Panc1 (cell line): ENCODE measurements around the gene ZNF783. TPM values are rescaled to one million over a fixed set of nuclear protein-coding genes. Genes with fewer than 3 reads are reported as not detected.

Experiments
- ATAC-seq: fragments of 200-7000 bp; cut with Tn5 transposase; 2 replicates; pipeline ENCODE4 v1.9.1; 2020; ENCODE audit warnings: mild to moderate bottlenecking, moderate library complexity
- BruUV-seq: library from RNA; stranded (reverse); fragments of 400-500 nt; replicated peaks from 2 replicates; lab custom pipeline; 2021; lab: Mats Ljungman, UMichigan
- CTCF ChIA-PET: fragments of 300-600 bp; sonication (Branson Sonifier 250); formaldehyde crosslinking; loops from one replicate; lab custom pipeline; 2022; ENCODE audit warnings: antibody characterized with exemption; lab: Charles Lee
- POLR2A ChIA-PET: fragments of 300-600 bp; sonication (Branson Sonifier 250); formaldehyde crosslinking; loops from one replicate; lab custom pipeline; 2022; ENCODE audit warnings: antibody characterized with exemption; lab: Charles Lee
- DNase-seq: peaks from one replicate; pipeline ENCODE4 v3.0.0-alpha.2; 2010; ENCODE audit warnings: low read depth, low spot score
- H3K27ac ChIP-seq: 2 replicates; pipeline ENCODE4 v1.5.1; 2011; ENCODE audit warnings: mild to moderate bottlenecking, low read length, inconsistent platforms
- H3K27me3 ChIP-seq: fragments of 200-500 bp; sonication (Bioruptor generic); 2 replicates; pipeline ENCODE4 v1.6.0; 2014; ENCODE audit warnings: low read length, inconsistent platforms; ENCODE audit not compliant: control insufficient read depth, insufficient read depth
- H3K36me3 ChIP-seq: fragments of 200-500 bp; sonication (Bioruptor generic); 2 replicates; pipeline ENCODE4 v1.5.1; 2014; ENCODE audit warnings: inconsistent platforms, mild to moderate bottlenecking, low read length, moderate library complexity; ENCODE audit not compliant: control insufficient read depth, insufficient read depth
- H3K4me1 ChIP-seq: 2 replicates; pipeline ENCODE4 v1.5.1; 2011; ENCODE audit warnings: inconsistent platforms, mild to moderate bottlenecking, low read length, moderate library complexity; ENCODE audit not compliant: control insufficient read depth, insufficient read depth
- H3K4me3 ChIP-seq, 2 experiments: 2 replicates each; pipeline ENCODE4 v1.5.1; 2011 to 2012; ENCODE audit warnings: low read depth in 2 of 2, low read length in 2 of 2, mild to moderate bottlenecking in 2 of 2, inconsistent platforms in 1 of 2, moderate library complexity in 1 of 2
- H3K9me3 ChIP-seq: fragments of 200-500 bp; sonication (Bioruptor generic); 2 replicates; pipeline ENCODE4 v1.5.1; 2014; ENCODE audit warnings: low read depth, mild to moderate bottlenecking, inconsistent platforms, low read length, moderate library complexity; ENCODE audit not compliant: control insufficient read depth, insufficient read depth
- CTCF ChIP-seq: fragments of 450-650 bp; IDR thresholded peaks from 2 replicates; pipeline ENCODE4 v1.5.1; 2017; ENCODE audit warnings: mild to moderate bottlenecking
- POLR2AphosphoS5 ChIP-seq: IDR thresholded peaks from 2 replicates; pipeline ENCODE4 v1.6.1; 2012; ENCODE audit warnings: mild to moderate bottlenecking, low read depth, low read length, moderate library complexity
- SIN3A ChIP-seq: IDR thresholded peaks from 2 replicates; pipeline ENCODE4 v1.6.1; 2012; ENCODE audit warnings: low read depth, mild to moderate bottlenecking, low read length, moderate library complexity, borderline replicate concordance; ENCODE audit not compliant: insufficient read depth
- TCF7L2 ChIP-seq: IDR thresholded peaks from 2 replicates; pipeline ENCODE4 v1.6.1; 2011; ENCODE audit warnings: mild to moderate bottlenecking, low read depth, low read length, inconsistent platforms
- in situ Hi-C: cut with HindIII; loops from 2 replicates; pipeline ENCODE4 v1.10.0; 2016; ENCODE audit warnings: low sequenced_read_pairs, low pct_unique_long_range_greater_than_20kb
- intact Hi-C: fragments of 100-400 bp; cut with micrococcal nuclease; formaldehyde crosslinking; loops from one replicate; pipeline ENCODE4 v1.10.0; 2022; ENCODE audit not compliant: unreplicated experiment
- total RNA-seq: library from RNA; stranded (reverse); gene quantifications from one replicate; pipeline ENCODE4 v1.2.1, GENCODE V29; 2021; ENCODE audit not compliant: unreplicated experiment
- TF ChIP-seq, protein P1 (sequence below), 2 experiments: IDR thresholded peaks; 2 replicates each; pipeline ENCODE4 v1.6.1; 2011 to 2012; ENCODE audit warnings: low read depth in 2 of 2, control low read depth in 1 of 2, low read length in 1 of 2, mild to moderate bottlenecking in 1 of 2, moderate library complexity in 1 of 2; ENCODE audit not compliant: insufficient read depth in 1 of 2

The ZNF783 gene
- total RNA-seq, 1 experiment from 2014 or later = 16.6 TPM

GRCh38 chr7:149294634-149295480 is 32.9 kb downstream of the ZNF783 start:
- Histone ChIP-seq H3K27ac (no peak overlapping the region), H3K36me3 (no peaks in the 10 kb centered on the region), H3K27me3 (no peaks in the 10 kb centered on the region), H3K4me3 (no peak overlapping the region), H3K9me3 (no peaks in the 10 kb centered on the region), H3K4me1 (no peaks in the 10 kb centered on the region)
- POLR2A ChIA-PET = no interaction called here
- ATAC-seq = no peak
- intact Hi-C loops (no loop called here), in situ Hi-C loops (no loop called here)
- TF ChIP-seq CTCF (no peak), POLR2AphosphoS5 (no peak), TCF7L2 (no peak), SIN3A (no peak)
- TF ChIP-seq, protein P1, sequence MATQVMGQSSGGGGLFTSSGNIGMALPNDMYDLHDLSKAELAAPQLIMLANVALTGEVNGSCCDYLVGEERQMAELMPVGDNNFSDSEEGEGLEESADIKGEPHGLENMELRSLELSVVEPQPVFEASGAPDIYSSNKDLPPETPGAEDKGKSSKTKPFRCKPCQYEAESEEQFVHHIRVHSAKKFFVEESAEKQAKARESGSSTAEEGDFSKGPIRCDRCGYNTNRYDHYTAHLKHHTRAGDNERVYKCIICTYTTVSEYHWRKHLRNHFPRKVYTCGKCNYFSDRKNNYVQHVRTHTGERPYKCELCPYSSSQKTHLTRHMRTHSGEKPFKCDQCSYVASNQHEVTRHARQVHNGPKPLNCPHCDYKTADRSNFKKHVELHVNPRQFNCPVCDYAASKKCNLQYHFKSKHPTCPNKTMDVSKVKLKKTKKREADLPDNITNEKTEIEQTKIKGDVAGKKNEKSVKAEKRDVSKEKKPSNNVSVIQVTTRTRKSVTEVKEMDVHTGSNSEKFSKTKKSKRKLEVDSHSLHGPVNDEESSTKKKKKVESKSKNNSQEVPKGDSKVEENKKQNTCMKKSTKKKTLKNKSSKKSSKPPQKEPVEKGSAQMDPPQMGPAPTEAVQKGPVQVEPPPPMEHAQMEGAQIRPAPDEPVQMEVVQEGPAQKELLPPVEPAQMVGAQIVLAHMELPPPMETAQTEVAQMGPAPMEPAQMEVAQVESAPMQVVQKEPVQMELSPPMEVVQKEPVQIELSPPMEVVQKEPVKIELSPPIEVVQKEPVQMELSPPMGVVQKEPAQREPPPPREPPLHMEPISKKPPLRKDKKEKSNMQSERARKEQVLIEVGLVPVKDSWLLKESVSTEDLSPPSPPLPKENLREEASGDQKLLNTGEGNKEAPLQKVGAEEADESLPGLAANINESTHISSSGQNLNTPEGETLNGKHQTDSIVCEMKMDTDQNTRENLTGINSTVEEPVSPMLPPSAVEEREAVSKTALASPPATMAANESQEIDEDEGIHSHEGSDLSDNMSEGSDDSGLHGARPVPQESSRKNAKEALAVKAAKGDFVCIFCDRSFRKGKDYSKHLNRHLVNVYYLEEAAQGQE (IDR thresholded peaks at IDR 0.05; ENCODE audit: insufficient read depth in 1 of 2, low read depth in 2 of 2, low read length in 1 of 2) = no peak
- no peak for DNase-seq
- CTCF ChIA-PET = no interaction called here
- no TSS peak for BruUV-seq

DNA sequence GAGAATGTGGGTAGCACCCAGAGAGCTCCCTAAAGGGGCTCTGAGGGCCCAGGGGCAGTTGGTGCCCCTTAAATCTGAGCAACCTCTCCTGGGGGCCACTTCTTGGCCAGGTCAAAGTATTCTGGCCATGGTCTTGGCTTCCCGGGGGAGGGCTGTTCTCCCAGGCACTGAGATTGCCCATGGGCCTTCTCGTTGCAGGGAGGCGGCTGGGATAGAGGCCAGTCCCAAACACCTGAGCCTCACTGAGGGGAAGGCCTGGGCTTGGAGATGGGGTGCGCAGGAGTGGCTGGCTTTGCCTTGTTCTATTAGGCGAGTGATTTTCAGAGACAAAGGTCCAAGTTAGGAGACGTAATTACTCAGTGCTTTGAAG is 33.5 kb downstream of the ZNF783 start:
- no TSS peak for BruUV-seq
- H3K9me3 ChIP-seq = no peaks in the 10 kb centered on the region
- intact Hi-C loops = no loop called here
- DNase-seq = no peak
- in situ Hi-C loops = no loop called here
- no peak overlapping the region for H3K27ac ChIP-seq
- no peaks in the 10 kb centered on the region for H3K27me3 ChIP-seq
- no peaks in the 10 kb centered on the region for H3K4me1 ChIP-seq
- H3K4me3 ChIP-seq = no peak overlapping the region
- TF ChIP-seq CTCF = no peak
- no peak for TF ChIP-seq TCF7L2
- TF ChIP-seq, protein P1 (IDR thresholded peaks at IDR 0.05; ENCODE audit: insufficient read depth in 1 of 2, low read depth in 2 of 2, low read length in 1 of 2) = no peak
- TF ChIP-seq SIN3A = no peak
- TF ChIP-seq POLR2AphosphoS5 = no peak
- ChIA-PET CTCF (no interaction called here), POLR2A (no interaction called here)
- ATAC-seq = no peak
- no peaks in the 10 kb centered on the region for H3K36me3 ChIP-seq
